IPS-NIHi11 (cell line): ENCODE results near the gene WDFY4.

Experiments used
- DNase-seq: peaks from one replicate; pipeline ENCODE4 v3.0.0; 2012; ENCODE audit warnings: mixed read lengths, low spot score

WDFY4 gene

GRCh38 chr10:48656241-48656913 lies 28.3 kb upstream of the WDFY4 start:
- peak; percentile 95 for DNase-seq

GRCh38 chr10:48656914-48657305 lies 27.8 kb upstream of the WDFY4 start:
- no peak for DNase-seq

- no peak for DNase-seq
Observed at GRCh38 chr10:48657416-48657815, 27.3 kb upstream of the WDFY4 start.

- peak; percentile 80 for DNase-seq
Observed at GRCh38 chr10:48658243-48658974, 26.3 kb upstream of the WDFY4 start.

DNA sequence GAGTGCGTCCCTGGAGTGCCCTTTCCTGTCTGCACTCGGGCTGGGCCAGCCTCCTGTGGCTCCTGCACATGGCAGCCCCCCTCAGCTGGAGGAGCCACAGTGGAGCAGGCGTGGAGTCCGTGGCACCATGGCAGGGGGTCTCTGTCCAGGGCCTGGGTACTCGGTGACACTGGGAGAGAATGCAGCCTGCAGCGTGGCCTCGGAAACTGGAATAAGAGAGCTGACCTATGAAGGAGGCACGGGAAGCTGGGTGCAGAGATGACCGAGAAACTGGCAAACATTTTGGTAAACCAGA lies 25.8 kb upstream of the WDFY4 start:
- DNase-seq: no peak

GRCh38 chr10:48659790-48660189 lies 24.9 kb upstream of the WDFY4 start:
- no peak for DNase-seq

DNA sequence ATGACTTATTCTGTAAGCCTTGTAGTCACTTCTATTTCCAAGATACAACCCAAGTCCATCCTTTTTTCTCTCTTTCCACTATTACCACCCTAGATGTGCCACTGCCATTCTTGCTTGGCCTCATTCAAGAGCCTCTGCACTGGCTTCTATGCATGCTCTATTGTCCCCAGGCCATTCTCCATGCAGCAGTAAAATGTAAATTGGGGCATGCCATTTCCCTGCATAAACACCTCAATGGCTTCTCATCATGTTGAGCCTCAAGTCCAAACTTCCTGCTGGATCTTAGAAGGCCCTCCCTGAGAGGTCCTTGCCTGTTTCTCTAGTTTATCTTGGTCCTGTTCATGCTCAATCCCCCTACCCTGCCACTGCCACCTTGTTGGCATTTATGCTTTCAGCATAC lies 23.2 kb upstream of the WDFY4 start:
- DNase-seq: no peak

DNA sequence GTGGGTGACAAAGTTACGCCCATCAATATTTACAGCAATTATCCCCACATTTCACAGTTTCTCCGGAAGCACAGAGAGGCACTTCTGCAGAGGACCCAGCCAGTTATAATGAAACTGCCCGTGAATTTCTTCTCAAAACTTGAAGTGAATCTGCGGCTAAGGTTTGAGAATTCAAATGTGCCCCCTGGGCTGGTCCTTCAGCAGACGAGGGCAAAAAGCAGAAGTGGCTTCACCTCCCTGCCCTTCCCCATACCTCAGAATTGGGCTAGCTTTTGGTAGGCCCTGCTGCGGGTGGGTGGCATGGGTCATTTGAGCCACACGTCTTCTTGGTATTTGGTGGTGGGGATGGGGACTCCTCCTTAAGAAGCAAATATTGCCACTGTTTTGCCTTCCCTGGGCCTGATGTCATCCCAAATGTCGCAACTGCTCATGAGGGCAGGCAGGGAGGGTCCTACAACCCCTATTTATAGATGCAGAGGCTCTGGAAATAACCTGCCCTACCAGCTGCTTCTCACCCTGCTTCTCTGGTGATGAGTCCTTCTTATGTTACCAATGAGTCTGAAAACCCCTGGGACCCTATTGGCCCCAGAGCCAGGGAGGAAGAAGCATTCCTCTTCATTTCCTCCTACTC lies 16.6 kb upstream of the WDFY4 start:
- DNase-seq: no peak

GRCh38 chr10:48670978-48671913 lies 13.4 kb upstream of the WDFY4 start:
- peak; percentile 76 for DNase-seq

GRCh38 chr10:48671914-48672595 lies 12.6 kb upstream of the WDFY4 start:
- DNase-seq: peak; percentile 30

GRCh38 chr10:48672596-48673265 lies 11.9 kb upstream of the WDFY4 start:
- DNase-seq: no peak

- no peak for DNase-seq
Observed at GRCh38 chr10:48677625-48678024, 7.0 kb upstream of the WDFY4 start.

GRCh38 chr10:48678041-48678440 lies 6.6 kb upstream of the WDFY4 start:
- no peak for DNase-seq

- DNase-seq: no peak
Observed at GRCh38 chr10:48681740-48682139, 2.9 kb upstream of the WDFY4 start.

DNA sequence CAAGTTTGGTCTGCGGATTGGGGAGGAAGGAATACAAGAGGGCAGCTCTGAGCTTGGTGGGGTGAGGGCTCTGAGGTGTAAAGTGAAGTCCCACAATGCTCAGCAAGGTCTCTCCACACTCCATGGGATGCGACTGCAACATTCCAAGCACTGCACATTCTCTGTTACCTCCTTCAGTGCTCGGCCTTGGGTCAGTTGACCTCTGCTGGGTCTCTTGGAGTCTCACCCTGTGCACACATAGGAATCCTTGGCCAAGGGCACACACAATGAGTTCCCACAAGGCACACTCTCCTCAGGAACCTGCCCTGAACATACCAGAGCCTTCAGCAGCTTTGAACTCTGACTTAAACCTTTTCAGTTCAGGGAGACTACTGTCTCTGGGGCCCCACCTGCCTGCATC lies 2.4 kb upstream of the WDFY4 start:
- no peak for DNase-seq

DNA sequence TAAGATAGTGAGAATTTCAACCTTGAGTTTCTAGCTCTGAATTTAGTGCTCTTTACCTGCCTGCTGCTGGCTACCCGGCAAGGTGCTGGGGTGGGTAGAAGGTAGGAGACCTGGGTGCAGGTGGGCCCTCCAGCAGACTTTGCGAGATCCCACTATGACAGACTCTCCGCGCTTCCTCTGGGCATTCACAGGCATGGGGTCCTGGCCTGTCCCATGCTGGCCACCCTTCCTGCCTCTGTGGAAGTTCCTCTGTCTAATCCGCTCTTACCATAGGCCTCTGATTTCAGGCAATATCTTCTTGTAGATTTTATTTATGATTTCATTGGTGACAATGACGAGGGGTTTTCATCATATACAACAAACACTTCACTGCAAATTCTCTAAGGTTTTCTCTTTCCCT lies 1.2 kb upstream of the WDFY4 start:
- no peak for DNase-seq

GRCh38 chr10:48683868-48684267 lies 805 bp upstream of the WDFY4 start:
- no peak for DNase-seq

GRCh38 chr10:48684463-48684791 lies 246 bp upstream of the WDFY4 start:
- DNase-seq: no peak

DNA sequence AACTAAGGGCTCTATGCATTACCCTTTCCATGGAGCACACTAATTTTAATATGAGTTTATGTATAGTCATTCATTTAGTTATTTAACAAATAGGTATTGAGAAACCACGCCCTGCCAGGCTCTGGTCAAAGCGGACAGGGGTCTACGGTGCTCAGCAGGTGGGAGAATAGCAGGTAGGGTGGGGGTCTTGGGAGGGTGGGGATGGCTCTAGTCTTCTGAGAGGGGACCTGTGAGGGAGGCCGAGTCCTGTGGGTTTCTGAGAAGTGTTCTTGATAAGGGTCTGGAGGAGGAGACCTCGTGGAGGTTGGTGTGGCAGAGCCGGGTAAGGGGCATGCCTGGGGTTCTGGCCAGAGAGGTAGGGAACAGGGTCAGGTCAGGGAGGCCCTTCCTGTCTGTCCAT lies 1.1 kb downstream of the WDFY4 start:
- DNase-seq: no peak

DNA sequence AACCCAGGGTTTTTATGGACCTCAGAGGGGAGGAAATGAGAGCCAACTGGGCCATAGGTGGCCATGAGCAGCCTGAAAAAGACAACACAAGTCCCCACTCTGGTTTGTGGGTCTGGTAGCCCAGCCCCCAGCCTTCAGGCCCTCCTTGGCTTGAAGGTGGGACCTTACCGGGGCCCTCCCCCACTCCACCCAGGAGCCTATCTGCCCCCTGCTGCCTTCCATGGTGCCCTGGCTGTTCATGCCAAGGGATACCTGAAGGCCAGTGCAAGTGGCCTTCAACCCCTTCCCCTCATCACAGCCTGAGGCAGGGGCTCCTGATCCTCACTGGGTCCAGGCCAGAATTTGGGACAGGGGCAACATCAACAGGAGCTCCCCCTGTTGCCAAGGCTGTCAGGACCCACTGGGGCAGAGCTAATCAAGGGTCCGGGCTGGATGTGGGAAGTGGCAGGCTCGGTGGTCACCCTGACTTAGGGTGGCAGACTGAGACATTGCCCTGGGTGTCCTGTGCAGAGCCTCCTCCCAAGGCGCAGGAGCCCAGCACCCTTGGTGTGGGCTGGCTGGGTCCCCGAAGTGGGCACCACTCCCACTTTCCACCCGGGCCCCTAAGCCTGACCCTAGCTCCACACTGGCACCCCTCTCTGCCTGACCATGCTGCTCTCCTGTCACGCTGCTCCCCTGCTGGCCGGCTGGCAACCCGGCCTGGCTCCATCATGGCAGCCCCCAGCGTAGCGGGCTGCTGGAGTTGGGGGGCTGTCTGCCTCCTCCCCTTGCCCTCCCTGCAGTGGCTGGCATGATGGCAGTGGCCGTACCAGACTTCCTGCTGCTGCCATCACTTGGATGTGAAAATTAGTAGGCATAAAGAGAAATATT lies 6.4 kb downstream of the WDFY4 start:
- no peak for DNase-seq
